ENCODE data around the gene RFPL3. TPM values are rescaled to one million over a fixed set of nuclear protein-coding genes. Genes with fewer than 3 reads are reported as not detected.

The RFPL3 gene
- total RNA-seq, 1 experiment from 2014 or later: not detected

DNA sequence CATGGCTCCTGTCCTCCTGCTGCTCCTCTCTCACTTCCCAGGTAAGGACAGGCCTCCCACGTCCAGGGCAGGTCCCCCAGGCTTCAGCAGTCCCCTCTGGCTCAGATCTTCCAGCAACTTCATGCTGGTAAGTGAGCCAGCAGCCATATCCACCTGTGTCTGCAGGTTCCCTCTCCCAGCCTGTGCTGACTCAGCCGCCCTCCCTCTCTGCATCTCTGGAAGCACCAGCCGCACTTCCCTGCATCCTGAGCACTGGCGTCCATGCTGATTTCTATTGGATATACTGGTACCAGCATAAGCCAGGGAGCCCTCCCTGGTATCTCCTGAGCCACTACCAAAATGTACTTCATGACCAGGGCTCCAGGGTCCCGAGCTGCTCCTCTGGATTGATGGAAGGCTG lies 19.0 kb downstream of the RFPL3 start:
- Histone ChIP-seq H3K4me3 (ENCODE audit: low read length) (no peak overlapping the region), H3K9ac (ENCODE audit: low read length) (no peak overlapping the region), H3F3A (ENCODE audit: low read length, unreplicated experiment) (no peaks in the 10 kb centered on the region), H3K79me2 (ENCODE audit: low read length) (no peaks in the 10 kb centered on the region), H3K4me2 (ENCODE audit: low read length) (no peak overlapping the region), H2AFZ (ENCODE audit: low read length) (no peak overlapping the region), H3K9me2 (replicated peaks; ENCODE audit: low read length) (no peaks in the 10 kb centered on the region), H3K27me3 (ENCODE audit: low read length) (no peaks in the 10 kb centered on the region), H3K36me3 (ENCODE audit: low read depth, low read length) (no peaks in the 10 kb centered on the region), H4K20me1 (ENCODE audit: low read length) (no peaks in the 10 kb centered on the region), H3K27ac (ENCODE audit: low read length) (no peak overlapping the region), H3K4me1 (ENCODE audit: insufficient read depth, low read length) (no peaks in the 10 kb centered on the region), H3K9me3 (ENCODE audit: low read length) (no peaks in the 10 kb centered on the region)
- no TSS peak for BruUV-seq (replicated peaks)
- intact Hi-C loops (cut with micrococcal nuclease): no loop called here
- ATAC-seq (no peak), DNase-seq (no peak)
- TF ChIP-seq, protein P1, sequence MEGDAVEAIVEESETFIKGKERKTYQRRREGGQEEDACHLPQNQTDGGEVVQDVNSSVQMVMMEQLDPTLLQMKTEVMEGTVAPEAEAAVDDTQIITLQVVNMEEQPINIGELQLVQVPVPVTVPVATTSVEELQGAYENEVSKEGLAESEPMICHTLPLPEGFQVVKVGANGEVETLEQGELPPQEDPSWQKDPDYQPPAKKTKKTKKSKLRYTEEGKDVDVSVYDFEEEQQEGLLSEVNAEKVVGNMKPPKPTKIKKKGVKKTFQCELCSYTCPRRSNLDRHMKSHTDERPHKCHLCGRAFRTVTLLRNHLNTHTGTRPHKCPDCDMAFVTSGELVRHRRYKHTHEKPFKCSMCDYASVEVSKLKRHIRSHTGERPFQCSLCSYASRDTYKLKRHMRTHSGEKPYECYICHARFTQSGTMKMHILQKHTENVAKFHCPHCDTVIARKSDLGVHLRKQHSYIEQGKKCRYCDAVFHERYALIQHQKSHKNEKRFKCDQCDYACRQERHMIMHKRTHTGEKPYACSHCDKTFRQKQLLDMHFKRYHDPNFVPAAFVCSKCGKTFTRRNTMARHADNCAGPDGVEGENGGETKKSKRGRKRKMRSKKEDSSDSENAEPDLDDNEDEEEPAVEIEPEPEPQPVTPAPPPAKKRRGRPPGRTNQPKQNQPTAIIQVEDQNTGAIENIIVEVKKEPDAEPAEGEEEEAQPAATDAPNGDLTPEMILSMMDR (conservative IDR thresholded peaks at IDR 0.05; ENCODE audit: low read depth, low read length): no peak
- no peak for TF ChIP-seq EZH2phosphoT487 (IDR thresholded peaks at IDR 0.05; ENCODE audit: borderline replicate concordance, low read length)
- no peak for TF ChIP-seq EZH2 (IDR thresholded peaks at IDR 0.05; ENCODE audit: low read length, unreplicated experiment)
- CTCF ChIA-PET: no interaction called here
- POLR2A ChIA-PET (ENCODE audit: unreplicated experiment): no interaction called here

DNA sequence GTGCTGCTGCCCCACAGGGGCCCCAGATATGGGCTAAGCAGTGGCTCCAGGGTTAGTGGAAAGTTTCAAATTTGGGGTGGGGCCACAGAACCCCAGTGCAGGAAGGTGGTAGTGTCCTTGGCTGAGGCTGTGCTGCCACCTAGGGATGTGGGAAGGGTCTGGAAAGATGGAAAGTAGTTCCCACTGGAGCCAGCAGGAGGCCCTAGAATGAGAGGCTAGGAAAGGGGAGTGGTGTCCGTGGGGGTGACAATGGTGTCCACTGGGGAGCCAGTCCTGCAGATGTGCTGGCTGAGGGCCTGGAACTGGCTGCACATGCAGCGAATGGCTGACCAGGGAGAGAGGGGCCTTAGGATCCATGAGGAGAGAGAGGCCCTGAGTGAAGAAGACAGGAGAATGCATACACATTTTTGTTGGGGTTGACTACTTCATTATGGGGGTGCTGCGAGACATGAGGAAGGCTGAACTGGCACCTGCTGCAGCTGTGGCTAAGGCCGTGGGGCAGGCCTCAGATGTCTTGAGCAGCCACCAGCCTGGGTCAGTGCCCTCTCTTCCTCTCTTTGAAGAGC lies 21.1 kb downstream of the RFPL3 start:
- Histone ChIP-seq H3K9me3 (ENCODE audit: low read length) (no peaks in the 10 kb centered on the region), H3K4me1 (ENCODE audit: insufficient read depth, low read length) (no peaks in the 10 kb centered on the region), H3F3A (ENCODE audit: low read length, unreplicated experiment) (no peaks in the 10 kb centered on the region), H3K4me2 (ENCODE audit: low read length) (no peak overlapping the region), H3K27ac (ENCODE audit: low read length) (no peak overlapping the region), H3K9me2 (replicated peaks; ENCODE audit: low read length) (no peaks in the 10 kb centered on the region), H3K9ac (ENCODE audit: low read length) (no peak overlapping the region), H4K20me1 (ENCODE audit: low read length) (no peaks in the 10 kb centered on the region), H2AFZ (ENCODE audit: low read length) (no peak overlapping the region), H3K27me3 (ENCODE audit: low read length) (no peaks in the 10 kb centered on the region), H3K36me3 (ENCODE audit: low read depth, low read length) (no peaks in the 10 kb centered on the region), H3K4me3 (ENCODE audit: low read length) (no peak overlapping the region), H3K79me2 (ENCODE audit: low read length) (no peaks in the 10 kb centered on the region)
- CTCF ChIA-PET: no interaction called here
- POLR2A ChIA-PET (ENCODE audit: unreplicated experiment): no interaction called here
- peak; percentile 54 for ATAC-seq
- intact Hi-C loops (cut with micrococcal nuclease): no loop called here
- DNase-seq: peak; percentile 58
- no TSS peak for BruUV-seq (replicated peaks)
- TF ChIP-seq, protein P1 (conservative IDR thresholded peaks at IDR 0.05; ENCODE audit: low read depth, low read length): peak; percentile 82
- no peak for TF ChIP-seq EZH2phosphoT487 (IDR thresholded peaks at IDR 0.05; ENCODE audit: borderline replicate concordance, low read length)

DNA sequence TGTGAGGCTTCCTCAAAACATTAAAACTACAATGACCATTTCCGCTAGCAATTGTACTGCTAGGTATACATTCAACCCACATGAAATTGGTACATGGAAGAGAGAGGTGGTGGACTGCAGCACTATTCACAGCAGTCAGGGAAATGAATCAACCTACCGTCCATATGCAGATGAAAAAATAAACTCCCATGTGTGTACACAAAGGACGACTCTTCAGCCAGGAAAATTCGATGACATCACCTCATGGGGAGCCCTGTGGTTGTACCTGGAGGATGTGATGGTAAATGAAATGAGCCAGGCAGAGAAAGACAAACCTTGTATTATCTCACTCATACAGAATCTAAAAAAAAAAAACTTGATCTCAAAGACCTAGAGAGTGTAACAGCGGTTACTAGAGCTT lies 23.3 kb downstream of the RFPL3 start:
- no peaks in the 10 kb centered on the region for H3K9me3 ChIP-seq (ENCODE audit: low read length)
- H4K20me1 ChIP-seq (ENCODE audit: low read length): no peaks in the 10 kb centered on the region
- no peaks in the 10 kb centered on the region for H3K9me2 ChIP-seq (replicated peaks; ENCODE audit: low read length)
- BruUV-seq (replicated peaks): no TSS peak
- ATAC-seq (peak; percentile 73), DNase-seq (peak; percentile 45)
- no peak overlapping the region for H2AFZ ChIP-seq (ENCODE audit: low read length)
- H3K4me3 ChIP-seq (ENCODE audit: low read length): no peak overlapping the region
- POLR2A ChIA-PET (ENCODE audit: unreplicated experiment): no interaction called here
- no peaks in the 10 kb centered on the region for H3F3A ChIP-seq (ENCODE audit: low read length, unreplicated experiment)
- CTCF ChIA-PET: no interaction called here
- intact Hi-C loops (cut with micrococcal nuclease): no loop called here
- no peak overlapping the region for H3K27ac ChIP-seq (ENCODE audit: low read length)
- no peaks in the 10 kb centered on the region for H3K27me3 ChIP-seq (ENCODE audit: low read length)
- no peak overlapping the region for H3K9ac ChIP-seq (ENCODE audit: low read length)
- H3K4me2 ChIP-seq (ENCODE audit: low read length): no peak overlapping the region
- no peaks in the 10 kb centered on the region for H3K79me2 ChIP-seq (ENCODE audit: low read length)
- TF ChIP-seq EZH2 (IDR thresholded peaks at IDR 0.05; ENCODE audit: low read length, unreplicated experiment): no peak
- no peaks in the 10 kb centered on the region for H3K36me3 ChIP-seq (ENCODE audit: low read depth, low read length)
- no peaks in the 10 kb centered on the region for H3K4me1 ChIP-seq (ENCODE audit: insufficient read depth, low read length)
